NK-92 (cell line): Measurements from ENCODE around the gene CHCHD6.

Experiments
- DNase-seq: peaks from one replicate; lab custom pipeline; 2025; ENCODE audit not compliant: unreplicated experiment; lab: John Stamatoyannopoulos, UW

CHCHD6 gene

GRCh38 chr3:126970921-126971320 lies 266.9 kb downstream of the CHCHD6 start:
- DNase-seq, result no peak

GRCh38 chr3:126971891-126972351 lies 267.9 kb downstream of the CHCHD6 start:
- no peak for DNase-seq

GRCh38 chr3:126972866-126973265 lies 268.8 kb downstream of the CHCHD6 start:
- no peak for DNase-seq

DNA sequence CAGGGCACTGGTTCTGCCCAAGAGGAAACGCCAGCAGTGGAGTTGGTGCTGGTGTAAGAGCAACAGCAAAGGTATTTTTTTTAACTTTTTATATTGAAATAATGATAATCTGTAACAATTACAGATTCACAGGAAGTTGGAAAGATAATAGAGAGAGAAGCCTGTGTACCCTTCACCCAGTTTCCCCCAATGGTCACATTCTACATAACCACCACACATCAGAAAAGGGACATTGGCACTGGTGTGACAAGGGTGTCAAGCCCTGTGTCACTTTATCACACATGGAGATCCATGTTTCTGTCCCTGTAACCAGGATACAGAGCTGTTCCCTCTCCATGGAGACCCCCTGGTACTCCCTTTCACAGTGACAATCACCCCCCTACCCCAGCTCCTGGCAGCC lies 269.8 kb downstream of the CHCHD6 start:
- no peak for DNase-seq

- DNase-seq, result no peak
These were observed 270.7 kb downstream of the CHCHD6 start for GRCh38 chr3:126974756-126975155.

DNA sequence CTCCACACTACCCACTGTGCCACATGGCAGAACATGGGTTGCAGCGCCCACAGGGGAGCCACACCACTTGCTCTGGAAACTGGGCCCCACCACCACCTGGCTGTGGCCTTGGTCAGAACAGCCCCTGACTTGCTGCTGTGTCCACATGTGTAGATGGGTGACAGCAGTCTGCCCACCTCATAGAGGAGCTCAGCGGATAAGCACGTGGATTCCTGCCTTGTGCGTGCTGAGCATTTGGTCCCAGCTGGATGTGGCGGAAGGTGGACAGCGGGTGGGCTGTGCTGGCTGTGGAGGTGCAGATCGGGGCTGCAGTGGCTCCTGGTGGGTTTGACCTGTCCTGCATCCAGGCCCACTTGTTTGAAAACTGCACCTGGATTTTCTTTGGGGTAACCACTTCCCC lies 272.9 kb downstream of the CHCHD6 start:
- DNase-seq, result no peak

DNA sequence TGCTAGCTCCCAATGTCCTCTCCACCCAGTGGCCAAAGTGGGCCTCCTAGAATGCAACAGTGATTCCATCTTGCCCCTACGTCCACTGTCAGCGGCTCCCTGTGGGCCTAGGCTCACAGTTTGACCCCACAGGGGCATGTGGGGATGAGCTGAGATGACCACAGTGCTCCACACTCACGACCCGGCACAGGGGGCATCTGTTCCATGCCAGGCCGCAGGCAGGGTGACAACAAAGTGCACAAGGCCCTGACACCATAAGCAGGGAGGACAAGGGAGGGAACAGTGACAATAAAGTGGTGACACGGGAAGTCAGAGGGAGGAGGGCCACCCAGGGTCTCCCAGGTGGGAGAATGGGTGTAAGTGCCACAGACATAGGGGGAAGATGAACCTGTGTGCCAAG lies 273.8 kb downstream of the CHCHD6 start:
- no peak for DNase-seq

DNA sequence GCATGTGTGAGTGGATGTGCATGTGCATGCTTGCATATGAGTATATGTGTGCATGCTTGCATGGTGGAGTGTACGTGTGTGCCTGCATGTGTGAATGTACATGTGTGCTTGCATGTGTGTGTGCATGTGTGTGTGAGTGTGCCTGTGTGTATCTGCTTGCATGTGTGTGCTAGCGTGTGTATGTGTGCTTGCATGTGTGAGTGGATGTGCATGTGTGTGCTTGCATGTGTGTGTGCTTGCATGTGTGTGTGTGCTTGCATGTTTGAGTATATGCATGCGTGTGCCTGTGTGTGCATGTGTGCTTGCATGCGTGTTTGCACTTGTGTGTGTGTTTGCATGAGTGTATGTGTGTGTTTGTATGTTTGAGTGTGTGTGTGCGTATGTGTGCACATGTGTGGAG lies 274.3 kb downstream of the CHCHD6 start:
- no peak for DNase-seq

GRCh38 chr3:126979046-126979628 lies 275.1 kb downstream of the CHCHD6 start:
- DNase-seq, result no peak

DNA sequence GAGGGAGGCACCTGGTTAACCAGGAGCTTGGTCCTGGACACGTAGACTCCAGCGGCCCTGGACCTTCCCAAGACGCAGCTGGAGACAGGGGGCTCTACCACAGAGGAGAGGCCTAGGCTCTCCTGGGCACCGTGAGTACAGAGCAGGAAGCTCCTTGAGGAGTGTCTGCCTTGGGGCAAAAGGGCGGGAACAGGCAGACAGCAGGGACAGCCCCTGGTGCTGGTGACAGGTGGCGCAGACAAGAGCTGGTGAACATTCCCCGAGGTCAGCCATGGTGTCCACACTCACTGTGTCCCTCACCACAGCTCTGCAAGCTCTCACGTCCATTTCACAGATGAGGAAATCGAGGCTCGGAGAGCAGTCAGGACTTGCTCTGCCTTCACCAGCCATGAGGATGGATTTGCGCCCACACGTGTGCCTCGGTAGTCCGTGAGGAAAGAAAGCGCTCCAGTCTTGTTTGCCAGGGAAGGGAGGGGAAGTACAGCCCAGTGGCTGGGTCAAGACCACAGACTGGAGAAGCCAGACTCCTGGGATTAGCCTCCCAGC lies 276.3 kb downstream of the CHCHD6 start:
- no peak for DNase-seq

- DNase-seq, result no peak
These were observed 278.1 kb downstream of the CHCHD6 start for GRCh38 chr3:126982126-126982470.

DNA sequence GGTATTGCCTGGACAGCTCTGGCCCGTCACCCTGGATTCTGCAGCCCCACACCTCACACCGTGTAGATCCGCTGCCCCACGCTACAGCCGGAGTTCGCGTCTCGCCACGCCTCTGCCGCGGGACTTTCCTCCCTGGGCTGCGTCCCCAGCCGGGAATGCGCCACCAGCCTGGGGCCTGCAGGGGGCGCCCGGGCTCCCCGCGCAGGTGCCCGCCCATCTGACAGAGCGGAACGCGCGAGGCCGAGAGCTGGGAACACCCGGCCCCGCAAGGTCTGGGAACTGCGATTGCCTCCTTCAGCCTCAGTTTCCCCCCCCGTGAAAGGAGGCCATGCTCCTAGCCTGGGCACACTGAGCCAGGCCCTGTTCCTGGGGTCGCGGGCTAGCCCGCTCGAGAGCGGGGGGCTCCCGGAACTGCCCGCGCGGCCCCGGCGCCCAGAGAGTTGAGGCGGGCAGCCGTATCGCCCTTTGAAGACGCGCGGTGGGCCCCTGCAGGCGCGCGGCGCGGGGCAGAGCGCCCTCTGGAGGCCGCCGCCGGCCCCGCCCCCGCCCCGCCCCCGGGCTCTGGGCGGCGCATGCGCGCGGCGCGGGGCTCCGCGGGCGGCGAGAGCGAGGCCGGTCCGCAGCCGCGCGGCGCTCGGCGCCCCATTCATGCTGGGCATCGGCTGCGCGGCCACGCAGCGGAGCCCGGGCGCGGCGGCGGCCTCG lies 278.6 kb downstream of the CHCHD6 start, which contains the start of gene PLXNA1:
PLXNA1 (plus strand) TSS at position 645 of the 705 bp plus-strand sequence. CDS start 5,479 bp downstream, outside the sequence.
- DNase-seq, result no peak

DNA sequence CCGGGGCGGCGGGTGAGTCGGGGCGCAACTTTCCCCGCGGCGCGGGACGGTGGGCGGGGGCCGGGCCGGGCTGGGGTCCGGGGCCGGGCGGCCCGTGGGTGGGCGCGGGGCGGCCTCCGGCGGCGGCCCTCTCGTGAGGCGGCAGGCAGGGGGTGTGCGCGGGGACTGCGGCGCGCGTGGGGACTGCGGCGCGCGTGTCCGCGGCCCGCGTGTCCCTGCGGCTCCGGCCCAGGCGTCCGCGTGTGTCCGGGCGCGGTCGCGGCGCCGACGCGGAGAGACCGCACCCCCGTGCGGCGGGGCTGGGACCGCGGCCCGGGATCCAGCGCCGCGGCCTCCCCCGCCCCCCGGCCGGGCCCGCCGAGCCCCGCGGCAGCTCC lies 279.2 kb downstream of the CHCHD6 start:
- no peak for DNase-seq

- DNase-seq, result no peak
These were observed 279.8 kb downstream of the CHCHD6 start for GRCh38 chr3:126983653-126984390.

- DNase-seq, result no peak
These were observed 280.5 kb downstream of the CHCHD6 start for GRCh38 chr3:126984391-126985131.

- DNase-seq, result no peak
These were observed 281.3 kb downstream of the CHCHD6 start for GRCh38 chr3:126985132-126985985.

DNA sequence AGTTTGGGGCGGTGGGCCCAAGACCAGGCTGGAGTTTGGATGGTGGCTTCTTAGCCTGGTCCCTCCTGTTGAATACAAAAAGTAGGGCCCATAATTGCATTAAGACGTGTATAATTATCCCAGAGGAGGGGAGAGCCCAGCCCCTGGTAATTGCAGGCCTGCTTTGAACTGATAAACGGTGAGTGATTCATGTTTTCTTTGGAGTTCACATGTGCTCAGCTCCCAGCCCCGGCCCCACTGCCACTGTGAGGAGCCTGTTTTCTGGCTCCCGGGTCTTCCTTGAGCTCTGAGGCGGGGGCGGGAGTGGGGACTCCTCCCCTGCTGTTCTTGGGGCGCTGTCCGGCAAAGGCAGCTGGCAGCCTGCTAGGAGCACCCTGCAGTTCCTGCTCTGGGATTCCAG lies 282.0 kb downstream of the CHCHD6 start:
- DNase-seq, result no peak

GRCh38 chr3:126987129-126987528 lies 283.1 kb downstream of the CHCHD6 start:
- no peak for DNase-seq

DNA sequence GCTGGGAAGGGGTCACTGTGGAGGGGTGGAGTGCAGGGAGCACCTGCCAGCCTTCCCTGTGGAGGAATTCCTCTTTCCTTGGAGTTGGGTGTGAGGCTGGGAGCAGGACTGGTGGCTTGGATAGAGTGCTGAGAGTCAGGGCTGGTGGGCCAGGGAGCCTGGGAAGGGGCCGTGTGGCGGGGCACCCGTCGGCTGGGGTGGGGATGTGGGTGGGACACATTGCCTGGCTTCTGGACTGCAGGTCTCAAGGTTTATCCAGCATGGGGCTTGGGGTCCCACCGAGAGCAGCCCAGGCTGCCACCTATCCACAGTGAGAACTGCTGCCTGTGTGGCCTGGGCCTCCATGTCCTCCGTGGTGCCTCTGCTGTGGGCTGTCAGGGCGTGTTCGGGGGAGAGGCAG lies 283.6 kb downstream of the CHCHD6 start:
- DNase-seq, result no peak

GRCh38 chr3:126988451-126989021 lies 284.5 kb downstream of the CHCHD6 start:
- no peak for DNase-seq
